Spinal cord (tissue), 10 donors: ENCODE results near the gene TUBB1. TPM values are rescaled to one million over a fixed set of nuclear protein-coding genes. Genes with fewer than 3 reads are reported as not detected.

Experiments
- DNase-seq, 6 donors: peaks; one replicate each; pipeline versions ENCODE4 v3.0.0 to v3.0.0-alpha.2; 2013 to 2015; ENCODE audit warnings: low spot score in 6 of 6, low read depth in 4 of 6
- H3K27ac ChIP-seq: one replicate; pipeline ENCODE4 v1.5.1; 2013; ENCODE audit warnings: low read depth, low read length, control low read depth
- H3K27me3 ChIP-seq: one replicate; pipeline ENCODE4 v1.6.1; 2013; ENCODE audit warnings: low read length; ENCODE audit not compliant: control insufficient read depth, insufficient read depth
- H3K36me3 ChIP-seq: one replicate; pipeline ENCODE4 v1.6.1; 2013; ENCODE audit warnings: low read length; ENCODE audit not compliant: control insufficient read depth, insufficient read depth
- H3K4me1 ChIP-seq: one replicate; pipeline ENCODE4 v1.6.1; 2013; ENCODE audit warnings: low read length; ENCODE audit not compliant: control insufficient read depth, insufficient read depth
- H3K4me3 ChIP-seq: one replicate; pipeline ENCODE4 v1.5.1; 2013; ENCODE audit warnings: low read depth, low read length, control low read depth
- H3K9me3 ChIP-seq: one replicate; pipeline ENCODE4 v1.6.1; 2013; ENCODE audit warnings: low read length; ENCODE audit not compliant: control insufficient read depth, insufficient read depth
- WGBS: methylation state at CpG from one replicate; pipeline ENCODE4 v1.1.5; 2013; ENCODE audit warnings: missing lambda C conversion rate; ENCODE audit not compliant: insufficient coverage; 5-methylcytosine and 5-hydroxymethylcytosine counted together
- polyA plus RNA-seq, 2 donors: library from polyadenylated mRNA; unstranded; fragments of 120-200 nt; gene quantifications; one replicate each; pipeline ENCODE4 v1.2.1, GENCODE V29; 2013; ENCODE audit not compliant: insufficient read length in 2 of 2
- total RNA-seq, 2 donors: library from RNA; depleted of rRNA in 1 of 2; stranded (reverse); fragments of 120-200 nt in 1 of 2; fragments of >200 nt in 1 of 2; gene quantifications; one replicate each; pipeline versions ENCODE4 v1.2.3 to v1.2.4, GENCODE V29; 2013 to 2014
- donor health status: healthy.

Gene TUBB1
- total and polyA plus RNA-seq, 4 donors = 1.1 to 3.4 (median 1.1) TPM

GRCh38 chr20:58987790-58988564 lies 31.3 kb upstream of the TUBB1 start:
- Histone ChIP-seq H3K4me3 (no peak overlapping the region), H3K27me3 (no peaks in the 10 kb centered on the region), H3K36me3 (peaks cover 48% of the 10 kb centered on the region), H3K4me1 (peaks cover 6% of the 10 kb centered on the region), H3K27ac (no peak overlapping the region), H3K9me3 (no peaks in the 10 kb centered on the region)
- no peak for DNase-seq
- WGBS = 79% methylated on average over 7 of the region's 9 CpGs

DNA sequence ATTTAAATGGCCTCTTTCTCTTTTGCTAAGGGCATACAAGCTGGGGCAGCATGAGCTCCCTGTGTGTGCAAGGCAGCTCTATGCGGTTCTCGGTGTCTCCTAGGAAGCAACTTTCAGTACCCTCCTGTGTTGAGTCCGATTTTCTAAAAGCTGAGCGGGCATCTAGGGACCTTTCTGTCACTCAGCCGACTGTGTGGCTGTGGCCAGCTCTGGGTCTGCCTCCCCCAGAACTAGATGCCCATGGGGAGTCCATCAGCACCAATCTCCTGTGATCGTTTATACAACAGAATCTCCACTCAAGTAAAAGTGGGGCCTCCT lies 30.7 kb upstream of the TUBB1 start:
- H3K4me1 ChIP-seq = peaks cover 2% of the 10 kb centered on the region
- H3K27ac ChIP-seq = no peak overlapping the region
- no peak overlapping the region for H3K4me3 ChIP-seq
- no peak for DNase-seq
- 83% methylated on average over 5 of the region's 6 CpGs for WGBS
- no peaks in the 10 kb centered on the region for H3K9me3 ChIP-seq
- H3K36me3 ChIP-seq = peaks cover 53% of the 10 kb centered on the region
- H3K27me3 ChIP-seq = no peaks in the 10 kb centered on the region

DNA sequence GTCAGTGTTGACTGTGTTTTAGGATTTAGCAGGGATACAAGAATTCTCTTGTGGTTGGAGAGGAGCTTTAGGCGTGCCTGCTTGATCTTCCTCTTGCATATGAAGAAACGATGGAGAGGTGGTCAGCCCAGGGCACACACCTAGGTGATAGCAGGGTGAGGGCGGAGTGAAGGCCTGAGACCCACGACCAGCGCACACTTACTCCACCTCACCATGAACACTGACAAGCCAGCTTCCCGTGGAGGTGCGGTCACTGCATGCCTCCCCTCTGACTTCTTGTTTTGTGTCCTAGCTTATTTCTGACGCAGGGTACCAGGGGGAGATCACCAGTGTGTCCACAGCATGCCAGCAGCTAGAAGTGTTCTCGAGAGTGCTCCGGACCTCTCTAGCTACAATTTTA lies 30.0 kb upstream of the TUBB1 start:
- Histone ChIP-seq H3K9me3 (no peaks in the 10 kb centered on the region), H3K4me3 (no peak overlapping the region), H3K4me1 (no peaks in the 10 kb centered on the region), H3K27me3 (no peaks in the 10 kb centered on the region), H3K27ac (no peak overlapping the region), H3K36me3 (peaks cover 58% of the 10 kb centered on the region)
- WGBS = 96% methylated on average over 9 of the region's 10 CpGs
- DNase-seq = no peak

DNA sequence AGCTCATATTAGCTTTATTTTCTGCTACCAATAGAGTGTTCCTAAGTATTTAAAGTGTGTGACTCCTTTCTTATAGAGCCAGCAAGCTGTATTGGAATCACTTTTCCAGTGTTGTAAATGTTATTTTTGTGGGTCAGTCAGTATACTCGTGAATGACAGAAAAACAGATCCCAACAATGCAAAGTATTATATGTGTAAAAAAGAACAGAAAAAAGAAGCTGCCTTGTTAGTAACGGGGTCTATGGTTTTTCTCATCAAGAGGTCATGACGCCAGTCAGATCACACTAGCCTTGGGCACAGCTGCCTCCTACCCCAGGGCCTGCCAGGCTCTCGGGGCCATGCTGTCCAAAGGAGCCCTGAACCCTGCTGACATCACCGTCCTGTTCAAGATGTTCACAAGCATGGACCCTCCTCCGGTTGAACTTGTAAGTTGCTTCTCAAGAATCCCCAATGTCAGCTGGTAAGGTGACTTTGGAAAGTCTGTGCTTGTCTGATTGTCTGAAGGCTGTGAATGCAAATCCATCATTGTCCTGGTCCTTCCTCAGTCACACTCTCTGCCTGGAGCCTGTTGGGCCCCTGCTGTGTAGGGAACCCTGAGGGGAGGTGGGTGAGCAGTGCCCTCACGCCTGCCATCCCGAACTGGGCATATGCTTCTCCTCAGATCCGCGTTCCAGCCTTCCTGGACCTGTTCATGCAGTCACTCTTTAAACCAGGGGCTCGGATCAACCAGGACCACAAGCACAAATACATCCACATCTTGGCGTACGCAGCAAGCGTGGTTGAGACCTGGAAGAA lies 28.4 kb upstream of the TUBB1 start:
- Histone ChIP-seq H3K27ac (no peak overlapping the region), H3K9me3 (no peaks in the 10 kb centered on the region), H3K4me3 (no peak overlapping the region), H3K27me3 (no peaks in the 10 kb centered on the region), H3K36me3 (peaks cover 74% of the 10 kb centered on the region), H3K4me1 (no peaks in the 10 kb centered on the region)
- 92% methylated on average over 9 of the region's 14 CpGs for WGBS
- no peak for DNase-seq

DNA sequence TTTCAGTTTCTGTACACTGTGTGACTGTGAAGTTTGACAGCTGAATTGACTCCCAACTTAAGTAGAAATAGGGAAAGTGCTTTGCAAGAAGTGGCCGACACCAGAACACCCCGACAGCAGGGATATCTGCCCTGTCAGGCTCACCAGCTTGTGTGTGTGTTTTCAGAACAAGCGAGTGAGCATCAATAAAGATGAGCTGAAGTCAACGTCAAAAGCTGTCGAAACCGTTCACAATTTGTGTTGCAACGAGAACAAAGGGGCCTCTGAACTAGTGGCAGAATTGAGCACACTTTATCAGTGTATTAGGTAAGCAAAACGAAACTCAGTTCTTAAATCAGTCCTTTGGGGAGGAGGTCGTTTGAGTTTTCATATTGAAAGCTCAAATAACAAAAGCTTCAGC lies 27.5 kb upstream of the TUBB1 start:
- H3K27me3 ChIP-seq = no peaks in the 10 kb centered on the region
- no peaks in the 10 kb centered on the region for H3K4me1 ChIP-seq
- H3K4me3 ChIP-seq = no peak overlapping the region
- peaks cover 73% of the 10 kb centered on the region for H3K36me3 ChIP-seq
- no peak overlapping the region for H3K27ac ChIP-seq
- no peaks in the 10 kb centered on the region for H3K9me3 ChIP-seq
- no peak for DNase-seq
- WGBS = 87% methylated on average over 7 of the region's 9 CpGs

DNA sequence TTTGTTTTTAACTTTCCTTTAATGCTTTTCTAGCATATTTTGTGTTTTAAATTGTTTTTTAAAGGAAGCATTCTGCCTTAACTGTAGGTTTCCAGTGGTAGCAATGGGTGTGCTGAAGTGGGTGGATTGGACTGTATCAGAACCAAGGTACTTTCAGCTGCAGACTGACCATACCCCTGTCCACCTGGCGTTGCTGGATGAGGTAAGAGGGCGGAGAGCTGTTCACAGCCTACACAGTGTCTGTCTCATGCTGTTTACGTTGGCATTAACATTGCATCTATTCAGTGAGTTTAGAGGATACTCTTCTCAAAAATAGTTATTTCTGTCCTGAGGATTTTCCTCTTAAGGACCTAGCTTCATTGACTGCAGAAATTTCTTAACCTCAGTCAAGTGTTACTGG lies 26.3 kb upstream of the TUBB1 start:
- no peak for DNase-seq
- Histone ChIP-seq H3K9me3 (no peaks in the 10 kb centered on the region), H3K36me3 (peaks cover 76% of the 10 kb centered on the region), H3K4me3 (no peak overlapping the region), H3K4me1 (no peaks in the 10 kb centered on the region), H3K27ac (no peak overlapping the region), H3K27me3 (no peaks in the 10 kb centered on the region)
- 100% methylated on average over 2 of the region's 3 CpGs for WGBS

DNA sequence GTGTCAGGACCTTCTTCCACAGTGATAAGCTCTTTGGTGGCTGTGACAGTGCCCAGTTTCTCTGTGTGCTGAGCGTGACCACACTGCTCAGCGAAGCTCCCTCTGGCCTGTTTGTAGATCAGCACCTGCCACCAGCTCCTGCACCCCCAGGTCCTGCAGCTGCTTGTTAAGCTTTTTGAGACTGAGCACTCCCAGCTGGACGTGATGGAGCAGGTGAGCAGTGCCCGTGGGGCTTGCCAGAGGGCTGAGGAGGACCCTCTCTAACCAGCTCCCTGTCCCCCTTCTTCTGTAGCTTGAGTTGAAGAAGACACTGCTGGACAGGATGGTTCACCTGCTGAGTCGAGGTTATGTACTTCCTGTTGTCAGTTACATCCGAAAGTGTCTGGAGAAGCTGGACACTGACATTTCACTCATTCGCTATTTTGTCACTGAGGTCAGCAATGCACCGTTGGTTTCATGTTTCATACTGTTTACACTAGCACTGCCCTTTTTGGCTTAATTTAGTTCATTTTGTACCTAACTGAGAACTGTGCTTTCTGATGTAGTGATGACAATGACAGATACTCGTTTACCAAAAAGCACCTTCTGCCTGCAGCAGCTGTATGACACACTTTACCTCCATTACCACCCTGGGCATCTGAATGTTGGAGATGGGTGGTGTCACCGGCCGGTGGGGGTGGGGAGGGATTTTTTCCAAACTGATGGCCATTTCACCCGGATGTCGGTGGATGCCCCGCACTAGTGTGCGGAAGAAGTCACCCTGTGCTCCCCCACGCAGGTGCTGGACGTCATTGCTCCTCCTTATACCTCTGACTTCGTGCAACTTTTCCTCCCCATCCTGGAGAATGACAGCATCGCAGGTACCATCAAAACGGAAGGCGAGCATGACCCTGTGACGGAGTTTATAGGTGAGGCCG lies 25.6 kb upstream of the TUBB1 start:
- no peak overlapping the region for H3K27ac ChIP-seq

GRCh38 chr20:58994390-58995159 lies 24.7 kb upstream of the TUBB1 start:
- no peak for DNase-seq
- Histone ChIP-seq H3K9me3 (no peaks in the 10 kb centered on the region), H3K4me1 (no peaks in the 10 kb centered on the region), H3K27ac (no peak overlapping the region), H3K4me3 (no peak overlapping the region), H3K27me3 (no peaks in the 10 kb centered on the region), H3K36me3 (peaks cover 72% of the 10 kb centered on the region)
- WGBS = 89% methylated on average over 5 of the region's 17 CpGs

More for the DNA sequence above, 25.6 kb upstream of the TUBB1 start:
- DNase-seq = no peak
- no peak overlapping the region for H3K4me3 ChIP-seq
- no peaks in the 10 kb centered on the region for H3K27me3 ChIP-seq
- no peaks in the 10 kb centered on the region for H3K9me3 ChIP-seq
- no peaks in the 10 kb centered on the region for H3K4me1 ChIP-seq
- H3K36me3 ChIP-seq = peaks cover 70% of the 10 kb centered on the region
- WGBS = 93% methylated on average over 14 of the region's 23 CpGs
